Measurements from ENCODE around the gene LANCL3.
"Not testable (repeated sequence)": the region's sequence is repeated elsewhere in the genome, so short reads cannot be mapped to it uniquely, and the experiment has no call there.

LANCL3 gene

DNA sequence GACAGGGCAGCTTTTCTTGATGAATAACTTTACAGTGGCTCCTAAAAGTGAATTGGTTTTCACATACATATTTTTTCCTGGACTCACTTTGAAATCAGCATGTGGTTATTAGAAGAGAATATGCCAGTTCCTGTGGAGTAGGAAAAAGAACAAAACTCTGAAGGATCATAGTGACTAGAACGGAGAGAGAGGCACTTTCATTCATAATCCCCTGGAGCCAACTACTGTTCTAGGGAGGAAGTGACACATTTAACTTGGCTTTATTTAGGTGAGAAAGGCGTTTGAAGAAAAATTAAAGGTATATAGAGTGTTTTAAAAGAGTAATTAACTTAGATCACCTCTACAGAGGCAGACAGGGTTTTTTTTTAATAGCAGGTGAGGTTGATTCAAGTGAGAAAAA, 1.7 kb downstream of the LANCL3 start:
- not testable (repeated sequence) for H3K4ac ChIP-seq (ENCODE audit: low read depth, low read length); H3K4me2 ChIP-seq (ENCODE audit: low read length); H4K8ac ChIP-seq (ENCODE audit: low read depth, low read length); H3K4me3 ChIP-seq (ENCODE audit: low read length); H2BK15ac ChIP-seq (replicated peaks; ENCODE audit: low read depth); H3K79me2 ChIP-seq (ENCODE audit: control insufficient read depth, insufficient read depth, low read length); H3K79me1 ChIP-seq (ENCODE audit: low read length); H3K18ac ChIP-seq (ENCODE audit: low read length); DNase-seq; H4K5ac ChIP-seq (ENCODE audit: low read length); H3K27me3 ChIP-seq (ENCODE audit: insufficient read depth, low read length, poor library complexity); H3K23ac ChIP-seq (ENCODE audit: low read length); H2BK5ac ChIP-seq (ENCODE audit: low read length); H3K36me3 ChIP-seq (ENCODE audit: control insufficient read depth, insufficient read depth, low read length); H3K4me1 ChIP-seq (ENCODE audit: control insufficient read depth, low read depth, low read length); H2BK120ac ChIP-seq (ENCODE audit: low read depth, low read length); H3K27ac ChIP-seq (ENCODE audit: low read depth, low read length); H3K9ac ChIP-seq (ENCODE audit: low read length); H3K56ac ChIP-seq (ENCODE audit: low read length); H2AK5ac ChIP-seq (ENCODE audit: low read length)
- WGBS (ENCODE audit: extremely low coverage, insufficient coverage, low lambda C conversion rate), result no CpG with 5 or more reads among the region's 2 CpGs

DNA sequence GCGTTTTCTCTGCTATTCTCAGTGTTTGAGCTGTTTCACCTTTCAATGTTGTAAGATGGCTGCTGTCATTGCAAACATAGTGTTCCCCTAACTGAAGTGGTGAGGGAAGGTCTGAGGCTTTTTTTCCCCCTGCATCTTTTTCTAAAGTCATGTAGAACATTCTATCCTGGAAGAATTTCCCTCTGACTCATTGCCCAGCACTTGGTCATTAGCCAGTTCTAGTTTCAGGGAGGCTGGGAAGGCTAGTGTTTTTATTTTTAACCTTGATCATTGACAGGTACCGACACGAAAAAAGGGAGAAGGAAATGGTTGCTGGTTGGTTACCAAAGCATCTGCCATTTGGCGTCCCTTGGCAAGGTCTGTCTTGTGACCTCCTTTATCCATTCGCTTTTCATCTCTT, 6.6 kb downstream of the LANCL3 start:
- H3K4ac ChIP-seq (ENCODE audit: low read depth, low read length), result no peak overlapping the region
- H2AK5ac ChIP-seq (ENCODE audit: low read length), result no peak overlapping the region
- no peak overlapping the region for H2BK5ac ChIP-seq (ENCODE audit: low read length)
- no peaks in the 10 kb centered on the region for H3K79me2 ChIP-seq (ENCODE audit: control insufficient read depth, insufficient read depth, low read length)
- no CpG with 5 or more reads among the region's 5 CpGs for WGBS (ENCODE audit: extremely low coverage, insufficient coverage, low lambda C conversion rate)
- no peaks in the 10 kb centered on the region for H3K79me1 ChIP-seq (ENCODE audit: low read length)
- no peak overlapping the region for H3K4me3 ChIP-seq (ENCODE audit: low read length)
- DNase-seq, result peak; percentile 9
- H3K27ac ChIP-seq (ENCODE audit: low read depth, low read length), result no peak overlapping the region
- H3K18ac ChIP-seq (ENCODE audit: low read length), result no peak overlapping the region
- H4K8ac ChIP-seq (ENCODE audit: low read depth, low read length), result no peak overlapping the region
- no peak overlapping the region for H3K23ac ChIP-seq (ENCODE audit: low read length)
- H3K36me3 ChIP-seq (ENCODE audit: control insufficient read depth, insufficient read depth, low read length), result no peaks in the 10 kb centered on the region
- H3K56ac ChIP-seq (ENCODE audit: low read length), result no peak overlapping the region
- no peak overlapping the region for H4K5ac ChIP-seq (ENCODE audit: low read length)
- no peaks in the 10 kb centered on the region for H3K4me1 ChIP-seq (ENCODE audit: control insufficient read depth, low read depth, low read length)
- H3K27me3 ChIP-seq (ENCODE audit: insufficient read depth, low read length, poor library complexity), result no peaks in the 10 kb centered on the region
- H2BK120ac ChIP-seq (ENCODE audit: low read depth, low read length), result no peak overlapping the region
- no peak overlapping the region for H2BK15ac ChIP-seq (replicated peaks; ENCODE audit: low read depth)
- no peak overlapping the region for H3K9ac ChIP-seq (ENCODE audit: low read length)
- no peak overlapping the region for H3K4me2 ChIP-seq (ENCODE audit: low read length)

DNA sequence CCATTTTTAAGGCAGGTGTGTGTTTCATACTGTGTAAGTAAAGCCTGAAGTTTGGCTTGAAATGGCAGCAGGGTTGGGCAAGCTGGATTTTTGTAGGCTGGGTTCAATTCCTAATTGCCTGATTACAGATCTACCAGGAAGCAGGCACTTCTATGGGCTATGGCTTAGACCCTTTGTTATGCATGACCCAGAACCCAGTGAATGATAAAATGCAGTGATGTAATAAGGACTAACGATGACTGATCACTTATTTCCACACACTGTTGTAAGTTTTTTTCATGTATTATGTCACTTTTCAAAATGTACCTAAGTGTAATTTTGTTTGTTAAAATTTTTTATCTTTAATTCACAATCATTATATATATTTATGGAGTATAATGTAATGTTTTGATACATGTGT, 8.6 kb downstream of the LANCL3 start:
- H3K56ac ChIP-seq (ENCODE audit: low read length), result no peak overlapping the region
- H3K4me2 ChIP-seq (ENCODE audit: low read length), result no peak overlapping the region
- H4K8ac ChIP-seq (ENCODE audit: low read depth, low read length), result no peak overlapping the region
- H3K23ac ChIP-seq (ENCODE audit: low read length), result no peak overlapping the region
- H3K79me2 ChIP-seq (ENCODE audit: control insufficient read depth, insufficient read depth, low read length), result no peaks in the 10 kb centered on the region
- H2BK5ac ChIP-seq (ENCODE audit: low read length), result no peak overlapping the region
- H3K4me3 ChIP-seq (ENCODE audit: low read length), result no peak overlapping the region
- no peak for DNase-seq
- H3K79me1 ChIP-seq (ENCODE audit: low read length), result no peaks in the 10 kb centered on the region
- no peaks in the 10 kb centered on the region for H3K27me3 ChIP-seq (ENCODE audit: insufficient read depth, low read length, poor library complexity)
- no peak overlapping the region for H3K9ac ChIP-seq (ENCODE audit: low read length)
- no peak overlapping the region for H3K27ac ChIP-seq (ENCODE audit: low read depth, low read length)
- H4K5ac ChIP-seq (ENCODE audit: low read length), result no peak overlapping the region
- WGBS (ENCODE audit: extremely low coverage, insufficient coverage, low lambda C conversion rate), result no CpG with 5 or more reads among the region's 1 CpG
- H3K18ac ChIP-seq (ENCODE audit: low read length), result no peak overlapping the region
- H3K36me3 ChIP-seq (ENCODE audit: control insufficient read depth, insufficient read depth, low read length), result no peaks in the 10 kb centered on the region
- H3K4me1 ChIP-seq (ENCODE audit: control insufficient read depth, low read depth, low read length), result no peaks in the 10 kb centered on the region
- H2BK15ac ChIP-seq (replicated peaks; ENCODE audit: low read depth), result no peak overlapping the region
- H3K4ac ChIP-seq (ENCODE audit: low read depth, low read length), result no peak overlapping the region
- no peak overlapping the region for H2AK5ac ChIP-seq (ENCODE audit: low read length)
- no peak overlapping the region for H2BK120ac ChIP-seq (ENCODE audit: low read depth, low read length)

DNA sequence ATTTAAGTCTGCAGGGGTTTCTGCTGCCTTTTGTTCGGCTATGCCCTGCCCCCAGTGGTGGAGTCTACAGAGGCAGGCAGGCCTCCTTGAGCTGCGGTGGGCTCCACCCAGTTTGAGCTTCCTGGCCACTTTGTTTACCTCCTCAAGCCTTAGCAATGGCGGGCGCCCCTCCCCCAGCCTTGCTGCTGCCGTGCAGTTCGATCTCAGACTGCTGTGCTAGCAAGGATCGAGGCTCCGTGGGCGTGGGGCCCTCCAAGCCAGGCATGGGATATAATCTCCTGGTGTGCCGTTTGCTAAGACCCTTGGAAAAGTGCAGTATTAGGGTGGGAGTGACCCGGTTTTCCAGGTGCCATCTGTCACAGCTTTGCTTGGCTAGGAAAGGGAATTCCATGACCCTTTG, 15.9 kb downstream of the LANCL3 start:
- not testable (repeated sequence) for H4K5ac ChIP-seq (ENCODE audit: low read length); H3K4ac ChIP-seq (ENCODE audit: low read depth, low read length); DNase-seq; H4K8ac ChIP-seq (ENCODE audit: low read depth, low read length); H3K9ac ChIP-seq (ENCODE audit: low read length); H3K79me2 ChIP-seq (ENCODE audit: control insufficient read depth, insufficient read depth, low read length); H3K4me3 ChIP-seq (ENCODE audit: low read length); H3K27me3 ChIP-seq (ENCODE audit: insufficient read depth, low read length, poor library complexity); H3K79me1 ChIP-seq (ENCODE audit: low read length); H3K4me2 ChIP-seq (ENCODE audit: low read length); H3K18ac ChIP-seq (ENCODE audit: low read length); H3K56ac ChIP-seq (ENCODE audit: low read length); H3K27ac ChIP-seq (ENCODE audit: low read depth, low read length); H3K23ac ChIP-seq (ENCODE audit: low read length); H3K36me3 ChIP-seq (ENCODE audit: control insufficient read depth, insufficient read depth, low read length); H2AK5ac ChIP-seq (ENCODE audit: low read length); H2BK5ac ChIP-seq (ENCODE audit: low read length); H2BK120ac ChIP-seq (ENCODE audit: low read depth, low read length); H2BK15ac ChIP-seq (replicated peaks; ENCODE audit: low read depth); H3K4me1 ChIP-seq (ENCODE audit: control insufficient read depth, low read depth, low read length)
- no CpG with 5 or more reads among the region's 11 CpGs for WGBS (ENCODE audit: extremely low coverage, insufficient coverage, low lambda C conversion rate)

DNA sequence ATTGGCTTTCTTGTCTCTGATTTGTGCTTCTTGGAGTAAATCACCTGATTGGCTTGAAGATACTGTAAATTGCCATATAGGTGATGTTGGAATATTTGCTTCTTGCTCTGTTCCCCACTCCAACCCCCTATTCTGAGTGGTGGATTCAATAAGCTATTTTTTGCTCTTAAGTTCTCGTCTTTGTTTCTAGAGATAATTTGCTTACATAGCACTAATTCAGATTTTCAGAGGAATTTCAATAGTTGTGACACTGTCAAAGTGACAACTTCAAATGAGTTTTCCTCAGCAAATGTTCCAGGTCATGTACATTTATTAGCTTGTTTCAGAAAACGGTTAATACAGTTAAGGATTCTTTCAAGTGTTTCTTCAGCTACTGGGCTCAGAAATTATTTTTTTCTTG, 18.6 kb downstream of the LANCL3 start:
- Histone ChIP-seq H3K79me2 (ENCODE audit: control insufficient read depth, insufficient read depth, low read length) (no peaks in the 10 kb centered on the region), H3K23ac (ENCODE audit: low read length) (no peak overlapping the region), H3K4me2 (ENCODE audit: low read length) (no peak overlapping the region), H2BK5ac (ENCODE audit: low read length) (no peak overlapping the region), H3K27me3 (ENCODE audit: insufficient read depth, low read length, poor library complexity) (no peaks in the 10 kb centered on the region), H3K56ac (ENCODE audit: low read length) (no peak overlapping the region), H3K4me1 (ENCODE audit: control insufficient read depth, low read depth, low read length) (no peaks in the 10 kb centered on the region), H3K9ac (ENCODE audit: low read length) (no peak overlapping the region), H2BK120ac (ENCODE audit: low read depth, low read length) (no peak overlapping the region), H3K79me1 (ENCODE audit: low read length) (no peaks in the 10 kb centered on the region), H3K4ac (ENCODE audit: low read depth, low read length) (no peak overlapping the region), H4K8ac (ENCODE audit: low read depth, low read length) (no peak overlapping the region), H3K27ac (ENCODE audit: low read depth, low read length) (no peak overlapping the region), H3K4me3 (ENCODE audit: low read length) (no peak overlapping the region), H4K5ac (ENCODE audit: low read length) (no peak overlapping the region), H3K18ac (ENCODE audit: low read length) (no peak overlapping the region), H2BK15ac (replicated peaks; ENCODE audit: low read depth) (no peak overlapping the region), H2AK5ac (ENCODE audit: low read length) (no peak overlapping the region), H3K36me3 (ENCODE audit: control insufficient read depth, insufficient read depth, low read length) (no peaks in the 10 kb centered on the region)
- no peak for DNase-seq
- WGBS (ENCODE audit: extremely low coverage, insufficient coverage, low lambda C conversion rate), result no CpG with 5 or more reads among the region's 2 CpGs

DNA sequence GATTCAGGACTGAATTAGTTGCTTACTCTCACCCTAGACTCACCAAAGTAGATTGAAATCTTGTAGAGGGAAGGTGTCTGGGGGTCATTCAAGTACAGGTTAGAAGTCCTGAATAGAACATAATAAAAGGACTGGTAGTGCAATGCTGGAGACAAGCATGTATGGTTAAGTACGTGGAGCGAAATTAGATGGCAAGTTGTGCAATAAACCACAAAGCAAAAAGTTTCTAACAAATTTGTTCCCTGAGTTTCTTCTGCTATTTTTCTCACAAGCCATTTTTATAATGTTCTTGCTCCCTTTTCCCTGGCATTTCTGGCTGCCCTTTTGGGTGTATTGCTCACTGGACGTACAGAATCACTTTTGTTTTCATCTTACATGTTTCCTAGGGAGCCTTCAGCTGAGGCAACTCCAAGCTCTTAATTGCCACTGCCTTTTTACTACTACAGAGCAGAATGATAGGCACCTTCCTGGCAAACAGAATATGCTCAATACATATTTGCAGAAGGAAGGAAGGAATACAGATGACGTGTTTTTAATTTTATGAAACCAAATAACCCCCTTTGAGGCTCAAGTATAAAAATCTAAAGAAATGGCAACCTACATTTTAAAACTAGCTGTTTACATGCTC, 23.4 kb downstream of the LANCL3 start:
- Histone ChIP-seq H3K79me2 (ENCODE audit: control insufficient read depth, insufficient read depth, low read length) (no peaks in the 10 kb centered on the region), H4K5ac (ENCODE audit: low read length) (no peak overlapping the region), H3K27ac (ENCODE audit: low read depth, low read length) (no peak overlapping the region), H3K4ac (ENCODE audit: low read depth, low read length) (no peak overlapping the region), H3K27me3 (ENCODE audit: insufficient read depth, low read length, poor library complexity) (no peaks in the 10 kb centered on the region), H3K36me3 (ENCODE audit: control insufficient read depth, insufficient read depth, low read length) (no peaks in the 10 kb centered on the region), H3K4me1 (ENCODE audit: control insufficient read depth, low read depth, low read length) (no peaks in the 10 kb centered on the region), H2BK120ac (ENCODE audit: low read depth, low read length) (no peak overlapping the region), H3K9ac (ENCODE audit: low read length) (no peak overlapping the region), H3K18ac (ENCODE audit: low read length) (no peak overlapping the region), H2BK15ac (replicated peaks; ENCODE audit: low read depth) (no peak overlapping the region), H4K8ac (ENCODE audit: low read depth, low read length) (no peak overlapping the region), H3K56ac (ENCODE audit: low read length) (no peak overlapping the region), H3K4me3 (ENCODE audit: low read length) (no peak overlapping the region), H3K79me1 (ENCODE audit: low read length) (no peaks in the 10 kb centered on the region), H3K23ac (ENCODE audit: low read length) (no peak overlapping the region), H2AK5ac (ENCODE audit: low read length) (no peak overlapping the region), H2BK5ac (ENCODE audit: low read length) (no peak overlapping the region), H3K4me2 (ENCODE audit: low read length) (no peak overlapping the region)
- no CpG with 5 or more reads among the region's 4 CpGs for WGBS (ENCODE audit: extremely low coverage, insufficient coverage, low lambda C conversion rate)
- no peak for DNase-seq
